ENCODE data around the gene C1QA.

The C1QA gene

DNA sequence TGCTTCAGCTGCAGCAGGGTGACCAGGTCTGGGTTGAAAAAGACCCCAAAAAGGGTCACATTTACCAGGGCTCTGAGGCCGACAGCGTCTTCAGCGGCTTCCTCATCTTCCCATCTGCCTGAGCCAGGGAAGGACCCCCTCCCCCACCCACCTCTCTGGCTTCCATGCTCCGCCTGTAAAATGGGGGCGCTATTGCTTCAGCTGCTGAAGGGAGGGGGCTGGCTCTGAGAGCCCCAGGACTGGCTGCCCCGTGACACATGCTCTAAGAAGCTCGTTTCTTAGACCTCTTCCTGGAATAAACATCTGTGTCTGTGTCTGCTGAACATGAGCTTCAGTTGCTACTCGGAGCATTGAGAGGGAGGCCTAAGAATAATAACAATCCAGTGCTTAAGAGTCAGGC is 2.9 kb downstream of the C1QA start:
- H3K9ac ChIP-seq (ENCODE audit: low read depth, low read length, poor library complexity, severe bottlenecking): no peak overlapping the region
- no peaks in the 10 kb centered on the region for H3K4me1 ChIP-seq (ENCODE audit: insufficient read depth, low read length, poor library complexity, severe bottlenecking)
- no peak overlapping the region for H3K4me3 ChIP-seq (ENCODE audit: low read length, poor library complexity, severe bottlenecking)

DNA sequence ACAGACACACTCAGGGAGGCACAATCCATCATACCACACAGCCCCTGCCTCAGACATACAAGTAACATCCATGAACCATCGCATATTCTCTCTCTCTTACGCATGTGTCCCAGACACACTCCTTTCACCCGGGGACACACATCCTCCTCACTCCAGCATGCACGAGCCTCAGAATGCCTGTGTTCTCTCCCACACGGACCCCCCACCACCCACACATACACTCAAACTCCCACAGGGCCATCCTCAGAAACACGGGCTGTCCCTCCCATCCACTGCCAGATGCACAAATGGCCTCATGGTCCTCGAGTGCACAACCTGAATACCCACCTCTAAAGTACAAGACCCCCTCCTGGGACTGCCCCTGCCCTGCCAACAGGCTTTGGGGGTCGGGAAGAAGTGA is 4.8 kb downstream of the C1QA start:
- Histone ChIP-seq H3K4me3 (ENCODE audit: low read length, poor library complexity, severe bottlenecking) (no peak overlapping the region), H3K9me2 (replicated peaks; ENCODE audit: low read depth, low read length) (no peaks in the 10 kb centered on the region), H3K79me2 (ENCODE audit: insufficient read depth, low read length) (no peaks in the 10 kb centered on the region), H3K36me3 (ENCODE audit: insufficient read depth, low read length) (no peaks in the 10 kb centered on the region), H3F3A (ENCODE audit: low read depth) (no peaks in the 10 kb centered on the region), H3K4me1 (ENCODE audit: insufficient read depth, low read length, poor library complexity, severe bottlenecking) (no peaks in the 10 kb centered on the region), H3K9ac (ENCODE audit: low read depth, low read length, poor library complexity, severe bottlenecking) (no peak overlapping the region), H3K9me3 (ENCODE audit: insufficient read depth, low read depth, low read length) (no peaks in the 10 kb centered on the region), H4K20me1 (ENCODE audit: insufficient read depth, low read length, poor library complexity, severe bottlenecking) (no peaks in the 10 kb centered on the region), H2AFZ (ENCODE audit: low read length) (no peak overlapping the region), H3K4me2 (ENCODE audit: low read depth, low read length, poor library complexity, severe bottlenecking) (no peak overlapping the region), H3K27me3 (ENCODE audit: insufficient read depth, low read length, poor library complexity, severe bottlenecking) (no peaks in the 10 kb centered on the region)
- no peak for TF ChIP-seq EZH2phosphoT487 (IDR thresholded peaks at IDR 0.05; ENCODE audit: borderline replicate concordance)
- TF ChIP-seq, protein P1, sequence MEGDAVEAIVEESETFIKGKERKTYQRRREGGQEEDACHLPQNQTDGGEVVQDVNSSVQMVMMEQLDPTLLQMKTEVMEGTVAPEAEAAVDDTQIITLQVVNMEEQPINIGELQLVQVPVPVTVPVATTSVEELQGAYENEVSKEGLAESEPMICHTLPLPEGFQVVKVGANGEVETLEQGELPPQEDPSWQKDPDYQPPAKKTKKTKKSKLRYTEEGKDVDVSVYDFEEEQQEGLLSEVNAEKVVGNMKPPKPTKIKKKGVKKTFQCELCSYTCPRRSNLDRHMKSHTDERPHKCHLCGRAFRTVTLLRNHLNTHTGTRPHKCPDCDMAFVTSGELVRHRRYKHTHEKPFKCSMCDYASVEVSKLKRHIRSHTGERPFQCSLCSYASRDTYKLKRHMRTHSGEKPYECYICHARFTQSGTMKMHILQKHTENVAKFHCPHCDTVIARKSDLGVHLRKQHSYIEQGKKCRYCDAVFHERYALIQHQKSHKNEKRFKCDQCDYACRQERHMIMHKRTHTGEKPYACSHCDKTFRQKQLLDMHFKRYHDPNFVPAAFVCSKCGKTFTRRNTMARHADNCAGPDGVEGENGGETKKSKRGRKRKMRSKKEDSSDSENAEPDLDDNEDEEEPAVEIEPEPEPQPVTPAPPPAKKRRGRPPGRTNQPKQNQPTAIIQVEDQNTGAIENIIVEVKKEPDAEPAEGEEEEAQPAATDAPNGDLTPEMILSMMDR (conservative IDR thresholded peaks at IDR 0.05; ENCODE audit: low read length): no peak

More for the DNA sequence above, 2.9 kb downstream of the C1QA start:
- Histone ChIP-seq H3K36me3 (ENCODE audit: insufficient read depth, low read length) (no peaks in the 10 kb centered on the region), H3K4me2 (ENCODE audit: low read depth, low read length, poor library complexity, severe bottlenecking) (no peak overlapping the region), H3K9me3 (ENCODE audit: insufficient read depth, low read depth, low read length) (no peaks in the 10 kb centered on the region), H3F3A (ENCODE audit: low read depth) (no peaks in the 10 kb centered on the region), H3K79me2 (ENCODE audit: insufficient read depth, low read length) (no peaks in the 10 kb centered on the region), H3K27me3 (ENCODE audit: insufficient read depth, low read length, poor library complexity, severe bottlenecking) (no peaks in the 10 kb centered on the region), H2AFZ (ENCODE audit: low read length) (no peak overlapping the region; the same call in 1 of the 2 replicates), H4K20me1 (ENCODE audit: insufficient read depth, low read length, poor library complexity, severe bottlenecking) (no peaks in the 10 kb centered on the region), H3K9me2 (replicated peaks; ENCODE audit: low read depth, low read length) (no peaks in the 10 kb centered on the region)
- TF ChIP-seq, protein P1 (conservative IDR thresholded peaks at IDR 0.05; ENCODE audit: low read length): 0 out of 2 replicates have a peak, but pooled peaks have one; percentile 24
- no peak for TF ChIP-seq EZH2phosphoT487 (IDR thresholded peaks at IDR 0.05; ENCODE audit: borderline replicate concordance)

DNA sequence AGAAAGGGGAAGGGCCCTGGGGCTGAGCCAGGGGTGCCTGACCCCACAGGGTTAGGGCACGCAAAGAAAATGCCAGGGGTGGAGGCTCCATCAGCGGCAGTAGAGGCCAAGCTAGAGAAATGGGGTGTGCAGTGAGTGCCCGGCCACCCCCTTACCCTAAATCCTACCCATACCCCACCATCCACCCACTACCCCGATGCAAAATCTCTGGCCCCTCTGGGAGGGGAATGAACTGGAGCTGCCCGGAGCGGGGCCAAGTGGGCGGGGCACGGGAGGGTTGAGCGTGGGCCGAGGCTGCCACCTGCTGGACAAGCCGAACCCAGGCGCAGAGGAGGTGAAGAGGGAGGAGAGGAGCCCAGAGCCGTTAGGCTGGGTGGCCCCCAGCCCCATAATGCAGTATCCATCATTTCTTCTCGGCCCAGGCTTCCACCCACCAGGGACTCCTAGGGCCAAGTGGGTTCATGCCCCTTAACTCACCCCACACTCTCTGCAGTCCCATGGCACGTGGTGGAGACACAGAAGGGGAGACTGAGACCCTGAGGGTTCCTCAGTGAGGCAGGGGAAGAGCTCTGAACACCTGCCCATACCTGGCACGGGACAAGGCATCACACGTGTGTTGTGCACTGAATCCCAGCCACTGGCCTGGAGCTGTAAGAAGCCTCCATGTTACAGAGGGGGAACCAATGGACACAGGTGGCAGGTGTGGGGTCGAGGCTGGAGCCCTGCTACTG is 5.6 kb downstream of the C1QA start:
- Histone ChIP-seq H3K9me3 (ENCODE audit: insufficient read depth, low read depth, low read length) (no peaks in the 10 kb centered on the region), H3K27me3 (ENCODE audit: insufficient read depth, low read length, poor library complexity, severe bottlenecking) (no peaks in the 10 kb centered on the region), H3K9me2 (replicated peaks; ENCODE audit: low read depth, low read length) (no peaks in the 10 kb centered on the region), H3F3A (ENCODE audit: low read depth) (no peaks in the 10 kb centered on the region), H3K36me3 (ENCODE audit: insufficient read depth, low read length) (no peaks in the 10 kb centered on the region), H3K9ac (ENCODE audit: low read depth, low read length, poor library complexity, severe bottlenecking) (no peak overlapping the region), H3K4me1 (ENCODE audit: insufficient read depth, low read length, poor library complexity, severe bottlenecking) (no peaks in the 10 kb centered on the region), H3K4me3 (ENCODE audit: low read length, poor library complexity, severe bottlenecking) (no peak overlapping the region), H4K20me1 (ENCODE audit: insufficient read depth, low read length, poor library complexity, severe bottlenecking) (no peaks in the 10 kb centered on the region), H3K79me2 (ENCODE audit: insufficient read depth, low read length) (no peaks in the 10 kb centered on the region), H3K4me2 (ENCODE audit: low read depth, low read length, poor library complexity, severe bottlenecking) (no peak overlapping the region), H2AFZ (ENCODE audit: low read length) (no peak overlapping the region)
- no peak for TF ChIP-seq EZH2phosphoT487 (IDR thresholded peaks at IDR 0.05; ENCODE audit: borderline replicate concordance)
- TF ChIP-seq, protein P1 (conservative IDR thresholded peaks at IDR 0.05; ENCODE audit: low read length): peak; percentile 86
